ENCODE data around the gene ACTL9. TPM values are rescaled to one million over a fixed set of nuclear protein-coding genes. Genes with fewer than 3 reads are reported as not detected.
"Not testable (repeated sequence)": the region's sequence is repeated elsewhere in the genome, so short reads cannot be mapped to it uniquely, and the experiment has no call there.

The ACTL9 gene, protein sequence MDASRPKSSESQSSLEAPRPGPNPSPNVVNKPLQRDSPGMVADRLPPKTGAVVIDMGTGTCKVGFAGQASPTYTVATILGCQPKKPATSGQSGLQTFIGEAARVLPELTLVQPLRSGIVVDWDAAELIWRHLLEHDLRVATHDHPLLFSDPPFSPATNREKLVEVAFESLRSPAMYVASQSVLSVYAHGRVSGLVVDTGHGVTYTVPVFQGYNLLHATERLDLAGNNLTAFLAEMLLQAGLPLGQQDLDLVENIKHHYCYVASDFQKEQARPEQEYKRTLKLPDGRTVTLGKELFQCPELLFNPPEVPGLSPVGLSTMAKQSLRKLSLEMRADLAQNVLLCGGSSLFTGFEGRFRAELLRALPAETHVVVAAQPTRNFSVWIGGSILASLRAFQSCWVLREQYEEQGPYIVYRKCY
- total RNA-seq: not detected in 2 replicates

DNA sequence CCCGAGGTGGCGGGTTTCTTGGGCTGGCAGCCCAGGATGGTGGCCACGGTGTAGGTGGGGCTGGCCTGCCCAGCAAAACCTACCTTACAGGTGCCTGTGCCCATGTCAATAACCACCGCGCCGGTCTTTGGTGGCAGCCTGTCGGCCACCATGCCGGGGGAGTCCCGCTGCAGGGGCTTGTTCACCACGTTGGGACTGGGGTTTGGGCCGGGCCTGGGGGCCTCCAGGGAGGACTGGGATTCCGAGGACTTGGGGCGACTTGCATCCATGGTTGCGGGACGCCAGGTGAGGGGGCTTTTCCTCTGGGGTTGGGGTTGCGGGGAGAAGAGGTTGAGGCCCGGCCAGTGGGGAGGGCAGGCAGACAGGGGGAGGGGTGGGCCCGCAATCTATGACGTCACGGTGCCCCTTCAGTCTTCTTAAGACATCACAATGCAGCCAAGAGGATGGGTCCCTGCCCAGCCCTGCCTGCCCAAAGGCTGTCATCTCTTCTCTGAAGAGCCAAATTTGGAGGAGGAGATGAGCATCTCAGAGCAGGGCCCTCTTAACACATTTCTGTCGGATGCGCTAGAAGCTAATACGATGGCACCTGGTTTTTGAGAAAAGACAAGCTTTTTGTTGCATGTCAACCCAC is at the start of gene ACTL9:
Gene ACTL9 (minus strand): TSS at position 363 of the 631 bp plus-strand sequence. CDS start 94 bp downstream, at position 269.
- FAIRE-seq (no peak), DNase-seq (ENCODE audit: low read depth) (no peak)
- H3K36me3 ChIP-seq (ENCODE audit: control insufficient read depth, insufficient read depth, low read length): no peaks in the 10 kb centered on the region
- H3K27me3 ChIP-seq (ENCODE audit: control insufficient read depth, insufficient read depth, low read length): no peaks in the 10 kb centered on the region
- TF ChIP-seq, protein P1, sequence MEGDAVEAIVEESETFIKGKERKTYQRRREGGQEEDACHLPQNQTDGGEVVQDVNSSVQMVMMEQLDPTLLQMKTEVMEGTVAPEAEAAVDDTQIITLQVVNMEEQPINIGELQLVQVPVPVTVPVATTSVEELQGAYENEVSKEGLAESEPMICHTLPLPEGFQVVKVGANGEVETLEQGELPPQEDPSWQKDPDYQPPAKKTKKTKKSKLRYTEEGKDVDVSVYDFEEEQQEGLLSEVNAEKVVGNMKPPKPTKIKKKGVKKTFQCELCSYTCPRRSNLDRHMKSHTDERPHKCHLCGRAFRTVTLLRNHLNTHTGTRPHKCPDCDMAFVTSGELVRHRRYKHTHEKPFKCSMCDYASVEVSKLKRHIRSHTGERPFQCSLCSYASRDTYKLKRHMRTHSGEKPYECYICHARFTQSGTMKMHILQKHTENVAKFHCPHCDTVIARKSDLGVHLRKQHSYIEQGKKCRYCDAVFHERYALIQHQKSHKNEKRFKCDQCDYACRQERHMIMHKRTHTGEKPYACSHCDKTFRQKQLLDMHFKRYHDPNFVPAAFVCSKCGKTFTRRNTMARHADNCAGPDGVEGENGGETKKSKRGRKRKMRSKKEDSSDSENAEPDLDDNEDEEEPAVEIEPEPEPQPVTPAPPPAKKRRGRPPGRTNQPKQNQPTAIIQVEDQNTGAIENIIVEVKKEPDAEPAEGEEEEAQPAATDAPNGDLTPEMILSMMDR (IDR thresholded peaks at IDR 0.05; ENCODE audit: insufficient read depth, low read length, severe bottlenecking): no peak
- no peak within 1 kb of the TSS for H3K4me3 ChIP-seq (ENCODE audit: low read depth, low read length)

DNA sequence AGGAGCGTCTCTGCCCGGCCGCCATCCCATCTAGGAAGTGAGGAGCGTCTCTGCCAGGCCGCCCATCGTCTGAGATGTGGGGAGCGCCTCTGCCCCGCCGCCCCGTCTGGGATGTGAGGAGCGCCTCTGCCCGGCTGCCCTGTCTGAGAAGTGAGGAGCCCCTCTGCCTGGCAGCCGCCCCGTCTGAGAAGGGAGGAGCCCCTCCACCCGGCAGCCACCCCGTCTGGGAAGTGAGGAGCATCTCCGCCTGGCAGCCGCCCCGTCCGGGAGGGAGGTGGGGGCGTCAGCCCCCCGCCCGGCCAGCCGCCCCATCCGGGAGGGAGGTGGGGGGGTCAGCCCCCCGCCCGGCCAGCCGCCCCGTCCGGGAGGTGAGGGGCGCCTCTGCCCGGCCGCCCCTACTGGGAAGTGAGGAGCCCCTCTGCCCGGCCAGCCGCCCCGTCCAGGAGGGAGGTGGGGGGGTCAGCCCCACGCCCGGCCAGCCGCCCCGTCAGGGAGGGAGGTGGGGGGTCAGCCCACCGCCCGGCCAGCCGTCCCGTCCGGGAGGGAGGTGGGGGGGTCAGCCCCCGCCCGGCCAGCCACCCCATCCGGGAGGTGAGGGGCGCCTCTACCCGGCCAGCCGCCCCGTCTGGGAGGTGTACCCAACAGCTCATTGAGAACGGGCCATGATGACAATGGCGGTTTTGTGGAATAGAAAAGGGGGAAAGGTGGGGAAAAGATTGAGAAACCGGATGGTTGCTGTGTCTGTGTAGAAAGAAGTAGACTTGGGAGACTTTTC is 40.9 kb upstream of the ACTL9 start:
- not testable (repeated sequence) for H3K36me3 ChIP-seq (ENCODE audit: control insufficient read depth, insufficient read depth, low read length); H3K4me3 ChIP-seq (ENCODE audit: low read depth, low read length); FAIRE-seq; H3K27me3 ChIP-seq (ENCODE audit: control insufficient read depth, insufficient read depth, low read length); DNase-seq (ENCODE audit: low read depth)

DNA sequence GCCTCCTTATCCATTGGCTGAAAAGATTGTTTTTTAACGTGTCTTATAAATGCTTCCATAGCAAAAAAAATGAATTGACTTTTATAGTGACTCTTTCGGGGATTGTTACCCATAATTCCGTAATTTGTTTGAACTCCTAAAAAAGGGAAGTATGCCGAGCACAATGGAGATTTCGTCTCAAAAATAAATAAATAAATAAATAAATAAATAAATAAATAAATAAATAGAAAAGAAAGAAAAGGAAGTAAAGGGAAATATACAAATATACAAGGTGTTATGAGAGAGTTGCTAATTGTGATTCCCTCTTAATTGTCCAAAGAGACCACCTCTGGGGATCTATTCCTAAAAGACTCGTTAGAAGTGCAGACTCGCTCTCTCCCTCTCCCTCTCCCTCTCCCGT is 39.8 kb upstream of the ACTL9 start:
- FAIRE-seq: no peak

DNA sequence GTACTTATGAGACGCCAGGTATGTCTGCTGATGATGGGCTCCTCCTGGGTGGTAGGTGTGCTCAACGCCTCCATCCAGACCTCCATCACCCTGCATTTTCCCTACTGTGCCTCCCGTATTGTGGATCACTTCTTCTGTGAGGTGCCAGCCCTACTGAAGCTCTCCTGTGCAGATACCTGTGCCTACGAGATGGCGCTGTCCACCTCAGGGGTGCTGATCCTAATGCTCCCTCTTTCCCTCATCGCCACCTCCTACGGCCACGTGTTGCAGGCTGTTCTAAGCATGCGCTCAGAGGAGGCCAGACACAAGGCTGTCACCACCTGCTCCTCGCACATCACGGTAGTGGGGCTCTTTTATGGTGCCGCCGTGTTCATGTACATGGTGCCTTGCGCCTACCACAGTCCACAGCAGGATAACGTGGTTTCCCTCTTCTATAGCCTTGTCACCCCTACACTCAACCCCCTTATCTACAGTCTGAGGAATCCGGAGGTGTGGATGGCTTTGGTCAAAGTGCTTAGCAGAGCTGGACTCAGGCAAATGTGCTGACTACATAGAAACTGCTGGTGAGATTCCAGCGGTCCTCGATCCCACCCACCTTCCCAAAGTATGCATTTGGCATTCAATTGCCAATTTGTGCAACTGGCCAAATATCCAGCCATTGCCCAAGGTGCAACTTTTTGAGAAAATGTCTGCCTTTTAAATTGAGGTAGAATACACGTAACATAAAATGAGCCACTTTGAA is 33.0 kb upstream of the ACTL9 start:
- Histone ChIP-seq H3K27me3 (ENCODE audit: control insufficient read depth, insufficient read depth, low read length) (no peaks in the 10 kb centered on the region), H3K4me3 (ENCODE audit: low read depth, low read length) (no peak overlapping the region), H3K36me3 (ENCODE audit: control insufficient read depth, insufficient read depth, low read length) (no peaks in the 10 kb centered on the region)
- peak; percentile 68 for FAIRE-seq
- TF ChIP-seq, protein P1 (IDR thresholded peaks at IDR 0.05; ENCODE audit: insufficient read depth, low read length, severe bottlenecking): no peak
- DNase-seq (ENCODE audit: low read depth): no peak

More for the DNA sequence above, 39.8 kb upstream of the ACTL9 start:
- no peaks in the 10 kb centered on the region for H3K36me3 ChIP-seq (ENCODE audit: control insufficient read depth, insufficient read depth, low read length)
- TF ChIP-seq, protein P1 (IDR thresholded peaks at IDR 0.05; ENCODE audit: insufficient read depth, low read length, severe bottlenecking): no peak
- no peak for DNase-seq (ENCODE audit: low read depth)
- H3K27me3 ChIP-seq (ENCODE audit: control insufficient read depth, insufficient read depth, low read length): no peaks in the 10 kb centered on the region
- no peak overlapping the region for H3K4me3 ChIP-seq (ENCODE audit: low read depth, low read length)

DNA sequence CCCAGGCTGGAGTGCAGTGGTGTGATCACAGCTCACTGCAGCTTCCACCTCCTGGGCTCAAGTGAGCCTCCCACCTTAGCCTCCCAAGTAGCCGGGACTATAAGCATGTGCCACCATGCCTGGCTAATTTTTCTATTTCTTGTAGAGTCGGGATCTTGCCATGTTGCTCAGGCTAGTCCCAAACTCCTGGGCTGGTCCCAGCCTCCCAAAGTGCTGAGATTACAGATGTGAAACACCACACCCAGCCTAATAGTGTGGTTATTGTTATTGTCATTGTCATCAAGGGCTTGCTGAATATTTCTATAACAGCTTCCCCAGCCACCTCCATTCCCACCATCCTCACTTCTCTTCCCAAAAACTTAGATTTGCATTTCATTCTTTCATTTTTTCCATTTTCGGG is 25.7 kb upstream of the ACTL9 start:
- Histone ChIP-seq H3K27me3 (ENCODE audit: control insufficient read depth, insufficient read depth, low read length) (no peaks in the 10 kb centered on the region), H3K36me3 (ENCODE audit: control insufficient read depth, insufficient read depth, low read length) (no peaks in the 10 kb centered on the region), H3K4me3 (ENCODE audit: low read depth, low read length) (no peak overlapping the region)
- TF ChIP-seq, protein P1 (IDR thresholded peaks at IDR 0.05; ENCODE audit: insufficient read depth, low read length, severe bottlenecking): no peak
- no peak for FAIRE-seq
- DNase-seq (ENCODE audit: low read depth): no peak

Data from bronchial epithelial cell (primary cell).